ENCODE results near the gene PCK2. TPM values are rescaled to one million over a fixed set of nuclear protein-coding genes. Genes with fewer than 3 reads are reported as not detected.

The PCK2 gene
- total RNA-seq, 2 donors from 2014 or later, result 1.8 to 10.7 TPM

DNA sequence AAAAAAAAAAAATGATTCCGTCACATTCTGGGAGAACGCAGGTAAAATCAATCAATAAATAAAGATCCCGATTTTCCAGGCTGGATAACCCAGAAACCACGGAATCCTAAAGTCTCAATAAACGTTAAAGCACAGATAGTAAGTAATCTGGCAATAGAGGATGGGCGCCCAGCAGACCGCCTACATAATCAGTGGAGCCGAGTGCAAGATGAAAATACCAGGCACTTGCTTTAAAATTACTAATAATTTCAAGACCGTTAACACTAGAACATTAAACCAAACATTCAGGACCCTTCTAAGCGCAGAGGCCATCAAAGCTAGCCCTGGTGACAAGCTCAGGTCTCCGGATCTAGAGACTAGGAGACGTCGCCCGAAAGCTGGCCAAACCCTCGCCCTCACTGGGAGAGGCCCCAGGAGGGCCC, 19.3 kb downstream of the PCK2 start:
- H3K27me3 ChIP-seq, result no peaks in the 10 kb centered on the region
- peak overlapping the region; percentile 66 to 69 for H3K4me3 ChIP-seq
- no peaks in the 10 kb centered on the region for H3K9me3 ChIP-seq
- TF ChIP-seq, protein P1, sequence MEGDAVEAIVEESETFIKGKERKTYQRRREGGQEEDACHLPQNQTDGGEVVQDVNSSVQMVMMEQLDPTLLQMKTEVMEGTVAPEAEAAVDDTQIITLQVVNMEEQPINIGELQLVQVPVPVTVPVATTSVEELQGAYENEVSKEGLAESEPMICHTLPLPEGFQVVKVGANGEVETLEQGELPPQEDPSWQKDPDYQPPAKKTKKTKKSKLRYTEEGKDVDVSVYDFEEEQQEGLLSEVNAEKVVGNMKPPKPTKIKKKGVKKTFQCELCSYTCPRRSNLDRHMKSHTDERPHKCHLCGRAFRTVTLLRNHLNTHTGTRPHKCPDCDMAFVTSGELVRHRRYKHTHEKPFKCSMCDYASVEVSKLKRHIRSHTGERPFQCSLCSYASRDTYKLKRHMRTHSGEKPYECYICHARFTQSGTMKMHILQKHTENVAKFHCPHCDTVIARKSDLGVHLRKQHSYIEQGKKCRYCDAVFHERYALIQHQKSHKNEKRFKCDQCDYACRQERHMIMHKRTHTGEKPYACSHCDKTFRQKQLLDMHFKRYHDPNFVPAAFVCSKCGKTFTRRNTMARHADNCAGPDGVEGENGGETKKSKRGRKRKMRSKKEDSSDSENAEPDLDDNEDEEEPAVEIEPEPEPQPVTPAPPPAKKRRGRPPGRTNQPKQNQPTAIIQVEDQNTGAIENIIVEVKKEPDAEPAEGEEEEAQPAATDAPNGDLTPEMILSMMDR (IDR thresholded peaks at IDR 0.05), result no peak
- no peak for DNase-seq (ENCODE audit: low spot score)
- H3K36me3 ChIP-seq, result peaks cover 14% of the 10 kb centered on the region
- H3K4me1 ChIP-seq, result peaks cover 0 to 30% of the 10 kb centered on the region in 2 donors
- peak overlapping the region; percentile 95 to 98 for H3K27ac ChIP-seq

DNA sequence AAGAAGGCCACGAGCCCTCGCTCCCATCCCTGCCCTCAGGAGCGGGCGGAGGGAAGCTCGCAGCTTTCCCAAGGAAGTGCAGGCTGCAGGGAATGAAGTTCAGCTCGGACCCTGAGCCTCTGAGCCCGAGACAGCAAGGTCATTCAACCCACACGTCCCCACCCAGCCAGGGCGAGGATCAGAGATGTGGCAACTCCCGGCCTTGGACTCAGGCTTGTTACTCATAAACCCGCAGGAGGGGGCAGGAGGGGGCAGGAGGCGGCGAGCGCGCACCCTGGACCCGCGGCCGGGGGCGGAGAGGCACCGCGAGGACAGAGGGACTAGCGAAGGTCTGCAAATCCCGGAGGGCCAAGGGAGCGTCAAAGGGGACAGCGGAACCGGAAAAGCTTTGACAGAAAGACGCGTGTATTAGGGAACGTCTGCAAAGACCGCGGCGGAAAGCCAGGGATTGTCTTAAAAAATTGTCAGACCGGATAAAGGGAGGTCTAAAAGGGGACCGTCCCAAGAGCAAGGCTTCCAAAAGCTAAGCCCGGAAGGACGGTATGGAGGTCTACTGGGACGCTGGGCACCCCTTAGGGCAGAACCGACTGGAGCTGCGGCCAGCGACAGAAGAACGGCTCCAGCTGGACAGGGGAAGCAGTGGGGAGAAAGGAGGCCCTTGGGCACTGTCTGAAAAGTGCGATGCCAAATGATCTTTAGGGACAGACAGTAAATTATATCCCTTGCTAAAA, 19.9 kb downstream of the PCK2 start:
- Histone ChIP-seq H3K4me3 (peak overlapping the region; percentile 66 to 69), H3K27me3 (no peaks in the 10 kb centered on the region), H3K4me1 (peaks cover 0 to 25% of the 10 kb centered on the region in 2 donors), H3K9me3 (no peaks in the 10 kb centered on the region), H3K27ac (peak overlapping the region; percentile 95 to 98), H3K36me3 (peaks cover 20% of the 10 kb centered on the region)
- peak; percentile 96 for DNase-seq (ENCODE audit: low spot score)
- TF ChIP-seq, protein P1 (IDR thresholded peaks at IDR 0.05), result peak in 1 of 2 donors; percentile 7

DNA sequence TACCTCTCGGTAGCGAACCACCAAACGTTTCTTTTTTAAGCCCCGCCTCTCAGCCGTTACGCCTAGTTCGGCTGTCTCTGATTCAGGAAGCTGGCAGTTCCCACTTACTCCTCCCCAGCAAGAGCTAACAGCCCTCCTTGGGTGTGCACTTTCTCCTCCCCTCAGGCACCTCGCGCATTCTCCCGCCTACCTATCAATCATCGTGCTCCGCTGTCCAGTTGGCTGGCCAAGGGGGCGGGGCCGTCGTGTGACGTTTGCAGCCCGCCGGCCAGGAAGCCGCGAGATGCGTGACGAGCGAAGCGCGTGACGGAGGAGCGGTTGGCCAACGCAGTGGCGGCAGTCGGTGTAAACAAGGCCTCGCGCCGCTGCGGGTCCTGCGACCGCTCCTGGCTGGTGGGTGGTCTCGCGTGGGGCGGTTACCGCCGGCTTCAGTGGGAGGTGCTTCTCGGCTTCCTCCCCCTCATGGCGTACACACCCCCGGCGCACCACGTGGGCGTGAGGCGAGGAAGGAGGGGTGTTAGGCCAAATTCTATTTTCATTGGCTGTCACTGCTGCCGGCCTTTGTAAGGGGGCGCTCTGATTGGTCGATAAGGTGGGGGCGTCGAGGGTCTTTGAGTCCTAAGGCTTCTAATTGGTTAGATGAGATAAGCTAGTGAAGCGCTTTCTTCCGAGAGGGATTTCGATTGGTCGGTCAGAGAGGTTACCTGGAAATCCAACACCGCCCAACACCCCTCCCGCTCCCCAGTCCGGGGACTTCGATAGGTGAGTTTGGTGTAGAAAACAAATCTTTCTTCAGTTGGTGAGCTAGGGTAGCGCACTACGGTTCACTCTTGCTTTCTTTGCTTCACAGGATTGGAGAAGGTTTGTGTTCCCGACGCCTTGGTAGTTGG, 20.7 kb downstream of the PCK2 start, which contains the start of the genes DCAF11 and NRL:
Gene DCAF11 (plus strand): TSS at position 246 of the 890 bp plus-strand sequence. CDS start 818 bp downstream, outside the sequence.
Gene NRL (minus strand): TSS at position 418 of the 890 bp plus-strand sequence. CDS start 32,101 bp downstream, outside the sequence.
- H3K4me1 ChIP-seq, result peaks cover 0 to 22% of the 10 kb centered on the region in 2 donors
- peak; percentile 99 for DNase-seq (ENCODE audit: low spot score)
- H3K4me3 ChIP-seq, result peak within 1 kb of the TSS; percentile 66 to 69
- no peaks in the 10 kb centered on the region for H3K27me3 ChIP-seq
- no peaks in the 10 kb centered on the region for H3K9me3 ChIP-seq
- TF ChIP-seq, protein P1 (IDR thresholded peaks at IDR 0.05), result no peak
- H3K36me3 ChIP-seq, result peaks cover 28% of the 10 kb centered on the region
- peak within 1 kb of the TSS; percentile 95 to 98 for H3K27ac ChIP-seq

DNA sequence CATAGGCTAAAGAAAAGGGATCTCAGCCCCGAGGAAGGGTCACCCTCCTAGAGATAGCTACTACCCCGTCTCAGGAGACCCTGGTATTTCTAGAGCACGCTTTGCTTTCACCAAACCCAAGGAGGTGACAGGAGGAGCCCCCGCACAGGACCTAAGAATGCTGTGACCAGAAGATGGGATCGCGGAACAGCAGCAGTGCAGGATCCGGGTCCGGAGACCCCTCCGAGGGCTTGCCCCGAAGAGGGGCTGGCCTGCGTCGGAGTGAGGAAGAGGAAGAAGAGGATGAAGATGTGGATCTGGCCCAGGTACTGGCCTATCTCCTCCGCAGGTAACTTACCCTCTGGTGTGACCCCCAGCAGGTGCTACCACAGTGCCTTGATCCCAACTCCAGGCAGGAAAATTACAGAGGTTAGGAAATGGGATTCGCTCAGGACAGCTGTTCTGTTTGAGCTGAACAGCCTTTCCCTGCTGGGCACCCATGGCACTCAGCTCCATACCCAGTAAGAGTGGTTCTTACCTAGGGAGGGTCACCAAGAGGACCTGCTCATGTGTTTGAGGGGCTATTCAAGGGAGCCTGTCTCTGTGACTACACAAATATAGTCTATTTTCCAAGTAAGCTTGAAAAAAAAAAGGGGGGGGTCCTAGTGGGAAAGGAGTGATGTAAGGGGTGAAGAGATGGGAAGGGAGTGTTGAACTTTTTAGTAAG, 21.5 kb downstream of the PCK2 start:
- H3K27ac ChIP-seq, result peak overlapping the region; percentile 95 to 98
- no peak for DNase-seq (ENCODE audit: low spot score)
- H3K4me1 ChIP-seq, result peaks cover 0 to 22% of the 10 kb centered on the region in 2 donors
- H3K27me3 ChIP-seq, result no peaks in the 10 kb centered on the region
- H3K36me3 ChIP-seq, result peaks cover 36% of the 10 kb centered on the region
- H3K4me3 ChIP-seq, result peak overlapping the region; percentile 66 to 69
- no peaks in the 10 kb centered on the region for H3K9me3 ChIP-seq
- TF ChIP-seq, protein P1 (IDR thresholded peaks at IDR 0.05), result no peak

DNA sequence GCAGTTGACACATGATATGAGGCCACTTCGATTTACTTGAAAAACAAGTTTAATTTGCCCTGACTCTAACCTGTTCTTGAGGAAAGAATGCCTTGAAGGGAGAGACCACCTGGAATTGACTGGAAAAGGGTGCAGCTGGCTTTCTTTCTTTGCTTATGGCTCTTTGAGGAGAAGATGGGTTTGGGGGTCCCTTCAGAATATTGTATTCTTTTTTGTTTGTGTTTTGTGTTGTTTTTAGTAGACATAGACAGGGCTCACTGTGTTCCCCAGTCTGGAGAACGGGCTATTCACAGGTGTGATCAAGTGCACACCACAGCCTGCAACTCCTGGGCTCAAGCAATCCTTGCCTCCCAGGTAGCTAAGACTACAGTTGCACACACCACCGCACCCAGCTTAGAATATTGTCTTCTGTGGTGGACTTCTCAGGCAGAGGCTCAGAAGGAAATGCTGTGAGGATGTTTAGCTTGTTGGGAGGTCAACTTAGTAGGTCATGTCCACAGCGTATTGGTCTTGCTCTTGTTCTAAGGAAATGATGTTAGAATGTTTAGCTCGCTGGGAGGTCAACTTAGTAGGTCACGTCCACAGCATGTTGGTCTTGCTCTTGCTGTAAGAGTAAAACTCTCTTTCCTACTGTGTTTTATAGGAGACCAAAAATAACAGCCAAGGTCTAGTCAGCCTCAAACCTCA, 22.2 kb downstream of the PCK2 start:
- H3K27ac ChIP-seq, result peak overlapping the region in 1 of 2 donors; percentile 98
- peak overlapping the region in 1 of 2 donors; percentile 69 for H3K4me3 ChIP-seq
- peaks cover 43% of the 10 kb centered on the region for H3K36me3 ChIP-seq
- no peak for DNase-seq (ENCODE audit: low spot score)
- H3K4me1 ChIP-seq, result peaks cover 0 to 22% of the 10 kb centered on the region in 2 donors
- TF ChIP-seq, protein P1 (IDR thresholded peaks at IDR 0.05), result no peak
- no peaks in the 10 kb centered on the region for H3K27me3 ChIP-seq
- H3K9me3 ChIP-seq, result no peaks in the 10 kb centered on the region
